ENCODE measurements around the gene KRTAP5-2. TPM values are rescaled to one million over a fixed set of nuclear protein-coding genes. Genes with fewer than 3 reads are reported as not detected.

Gene KRTAP5-2
- total RNA-seq, 1 donor from 2014 or later, result not detected

- intact Hi-C loops (cut with DNase I), result no loop called here
- peaks cover 21% of the 10 kb centered on the region for H3K4me1 ChIP-seq
- peaks cover 17% of the 10 kb centered on the region for H3K36me3 ChIP-seq
Observed at GRCh38 chr11:1561955-1562354, 36.1 kb downstream of the KRTAP5-2 start.

GRCh38 chr11:1561266-1561665, 36.8 kb downstream of the KRTAP5-2 start:
- Histone ChIP-seq H3K4me1 (peaks cover 21% of the 10 kb centered on the region), H3K4me3 (no peak overlapping the region), H3K9me3 (no peaks in the 10 kb centered on the region), H3K27ac (no peak overlapping the region), H3K36me3 (peaks cover 17% of the 10 kb centered on the region), H3K27me3 (ENCODE audit: low read depth) (no peaks in the 10 kb centered on the region)
- intact Hi-C loops (cut with DNase I), result no loop called here
- TF ChIP-seq CTCF (IDR thresholded peaks at IDR 0.05), result no peak
- ATAC-seq (no peak), DNase-seq (peak; percentile 29)

More at GRCh38 chr11:1561955-1562354, 36.1 kb downstream of the KRTAP5-2 start:
- H3K9me3 ChIP-seq, result no peaks in the 10 kb centered on the region
- ATAC-seq, result no peak
- DNase-seq, result peak; percentile 28
- H3K27ac ChIP-seq, result no peak overlapping the region
- no peak overlapping the region for H3K4me3 ChIP-seq
- no peaks in the 10 kb centered on the region for H3K27me3 ChIP-seq (ENCODE audit: low read depth)
- no peak for TF ChIP-seq CTCF (IDR thresholded peaks at IDR 0.05)

- intact Hi-C loops (cut with DNase I), result no loop called here
Observed at GRCh38 chr11:1560649-1561251, 37.3 kb downstream of the KRTAP5-2 start.

GRCh38 chr11:1560002-1560648, 38.0 kb downstream of the KRTAP5-2 start:
- H3K9me3 ChIP-seq, result no peaks in the 10 kb centered on the region
- peaks cover 14% of the 10 kb centered on the region for H3K36me3 ChIP-seq
- H3K4me1 ChIP-seq, result peaks cover 21% of the 10 kb centered on the region
- no peak for ATAC-seq
- peak; percentile 42 for DNase-seq
- no peak for TF ChIP-seq CTCF (IDR thresholded peaks at IDR 0.05)
- H3K4me3 ChIP-seq, result no peak overlapping the region
- intact Hi-C loops (cut with DNase I), result no loop called here
- H3K27me3 ChIP-seq (ENCODE audit: low read depth), result peaks cover 4% of the 10 kb centered on the region
- peak overlapping the region; percentile 85 for H3K27ac ChIP-seq

More at GRCh38 chr11:1560649-1561251, 37.3 kb downstream of the KRTAP5-2 start:
- DNase-seq, result no peak
- no peak overlapping the region for H3K4me3 ChIP-seq
- H3K36me3 ChIP-seq, result peaks cover 17% of the 10 kb centered on the region
- peaks cover 21% of the 10 kb centered on the region for H3K4me1 ChIP-seq
- no peak for TF ChIP-seq CTCF (IDR thresholded peaks at IDR 0.05)
- no peak overlapping the region for H3K27ac ChIP-seq
- H3K9me3 ChIP-seq, result no peaks in the 10 kb centered on the region
- no peak for ATAC-seq
- no peaks in the 10 kb centered on the region for H3K27me3 ChIP-seq (ENCODE audit: low read depth)

- TF ChIP-seq CTCF (IDR thresholded peaks at IDR 0.05), result no peak
- peaks cover 5% of the 10 kb centered on the region for H3K27me3 ChIP-seq (ENCODE audit: low read depth)
- intact Hi-C loops (cut with DNase I), result no loop called here
- peak; percentile 92 for DNase-seq
- no peaks in the 10 kb centered on the region for H3K9me3 ChIP-seq
- peaks cover 21% of the 10 kb centered on the region for H3K4me1 ChIP-seq
- H3K27ac ChIP-seq, result peak overlapping the region; percentile 85
- peak overlapping the region; percentile 36 for H3K4me3 ChIP-seq
- ATAC-seq, result peak; percentile 87
- H3K36me3 ChIP-seq, result peaks cover 14% of the 10 kb centered on the region
Observed at GRCh38 chr11:1559111-1559951, 38.8 kb downstream of the KRTAP5-2 start.

Data from lower lobe of right lung (tissue), 2 donors.